ENCODE results near the gene UGT1A9.

DNA sequence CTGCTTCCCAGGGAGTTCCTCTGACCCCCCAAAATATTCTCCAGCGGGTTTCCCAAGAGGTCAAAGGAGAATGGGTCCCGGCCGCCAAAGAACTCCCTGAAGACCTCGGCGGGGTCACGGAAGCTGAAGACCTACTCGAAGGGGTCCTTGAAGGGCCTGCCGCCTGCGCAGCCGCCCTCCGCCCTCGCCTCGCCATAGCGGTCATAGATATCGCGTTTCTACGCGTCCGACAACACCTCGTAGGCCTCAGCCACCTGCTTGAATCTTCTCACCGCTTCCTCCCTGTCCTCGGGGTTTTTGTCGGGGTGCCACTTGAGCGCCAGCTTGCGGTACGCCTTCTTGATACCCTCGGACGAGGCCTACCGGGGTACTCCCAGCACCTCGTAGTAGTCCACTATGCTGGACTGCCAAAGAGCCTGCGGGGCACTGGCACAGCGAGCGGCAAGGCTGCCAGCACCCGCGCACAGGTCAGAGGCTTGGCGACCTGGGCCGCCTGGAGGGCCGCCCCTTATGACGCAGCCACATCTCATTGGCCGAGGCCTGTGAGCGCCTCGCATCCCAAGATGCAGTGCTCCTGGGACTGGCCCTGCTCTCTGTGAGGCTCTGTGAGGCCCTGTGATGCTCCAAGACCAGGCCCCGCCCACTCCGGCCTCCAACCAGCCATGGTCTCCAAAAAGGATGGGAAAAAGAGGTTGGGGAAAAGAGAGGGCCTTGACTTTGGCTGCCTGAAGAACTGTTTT, 83.3 kb downstream of the UGT1A9 start:
- TF ChIP-seq POLR2A (IDR thresholded peaks at IDR 0.05), result no peak
- TF ChIP-seq, protein P1, sequence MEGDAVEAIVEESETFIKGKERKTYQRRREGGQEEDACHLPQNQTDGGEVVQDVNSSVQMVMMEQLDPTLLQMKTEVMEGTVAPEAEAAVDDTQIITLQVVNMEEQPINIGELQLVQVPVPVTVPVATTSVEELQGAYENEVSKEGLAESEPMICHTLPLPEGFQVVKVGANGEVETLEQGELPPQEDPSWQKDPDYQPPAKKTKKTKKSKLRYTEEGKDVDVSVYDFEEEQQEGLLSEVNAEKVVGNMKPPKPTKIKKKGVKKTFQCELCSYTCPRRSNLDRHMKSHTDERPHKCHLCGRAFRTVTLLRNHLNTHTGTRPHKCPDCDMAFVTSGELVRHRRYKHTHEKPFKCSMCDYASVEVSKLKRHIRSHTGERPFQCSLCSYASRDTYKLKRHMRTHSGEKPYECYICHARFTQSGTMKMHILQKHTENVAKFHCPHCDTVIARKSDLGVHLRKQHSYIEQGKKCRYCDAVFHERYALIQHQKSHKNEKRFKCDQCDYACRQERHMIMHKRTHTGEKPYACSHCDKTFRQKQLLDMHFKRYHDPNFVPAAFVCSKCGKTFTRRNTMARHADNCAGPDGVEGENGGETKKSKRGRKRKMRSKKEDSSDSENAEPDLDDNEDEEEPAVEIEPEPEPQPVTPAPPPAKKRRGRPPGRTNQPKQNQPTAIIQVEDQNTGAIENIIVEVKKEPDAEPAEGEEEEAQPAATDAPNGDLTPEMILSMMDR (IDR thresholded peaks at IDR 0.05), result no peak

Measured in thyroid gland (tissue), 4 donors.